IPS-18a (cell line): ENCODE results near the gene ACTR1B.

Source experiments
- H3K27ac ChIP-seq: one replicate; pipeline ENCODE4 v1.5.1; 2013; ENCODE audit warnings: low read length
- H3K27me3 ChIP-seq: one replicate; pipeline ENCODE4 v1.6.1; 2013; ENCODE audit warnings: mild to moderate bottlenecking, low read length; ENCODE audit not compliant: control insufficient read depth, insufficient read depth
- H3K36me3 ChIP-seq: one replicate; pipeline ENCODE4 v1.6.1; 2013; ENCODE audit warnings: low read depth, low read length; ENCODE audit not compliant: control insufficient read depth
- H3K4me1 ChIP-seq: one replicate; pipeline ENCODE4 v1.6.1; 2013; ENCODE audit warnings: low read depth, low read length; ENCODE audit not compliant: control insufficient read depth
- H3K4me3 ChIP-seq: one replicate; pipeline ENCODE4 v1.5.1; 2013; ENCODE audit warnings: low read length
- H3K9ac ChIP-seq: one replicate; pipeline ENCODE4 v1.6.1; 2013; ENCODE audit warnings: mild to moderate bottlenecking, low read length, moderate library complexity
- H3K9me3 ChIP-seq: one replicate; pipeline ENCODE4 v1.6.1; 2013; ENCODE audit warnings: low read depth, low read length; ENCODE audit not compliant: control insufficient read depth

ACTR1B gene

GRCh38 chr2:97702731-97703470, 39.1 kb upstream of the ACTR1B start:
- no peak overlapping the region for H3K4me3 ChIP-seq
- H3K4me1 ChIP-seq = peaks cover 3% of the 10 kb centered on the region
- H3K9ac ChIP-seq = no peak overlapping the region
- H3K9me3 ChIP-seq = no peaks in the 10 kb centered on the region
- H3K27me3 ChIP-seq = peaks cover 4% of the 10 kb centered on the region
- no peaks in the 10 kb centered on the region for H3K36me3 ChIP-seq
- H3K27ac ChIP-seq = no peak overlapping the region

- peaks cover 3% of the 10 kb centered on the region for H3K4me1 ChIP-seq
- H3K27ac ChIP-seq = no peak overlapping the region
- no peaks in the 10 kb centered on the region for H3K9me3 ChIP-seq
- H3K4me3 ChIP-seq = no peak overlapping the region
- H3K27me3 ChIP-seq = peaks cover 4% of the 10 kb centered on the region
- H3K9ac ChIP-seq = no peak overlapping the region
- no peaks in the 10 kb centered on the region for H3K36me3 ChIP-seq
Measured at GRCh38 chr2:97701851-97702465, 38.1 kb upstream of the ACTR1B start.

- Histone ChIP-seq H3K27me3 (peaks cover 4% of the 10 kb centered on the region), H3K36me3 (no peaks in the 10 kb centered on the region), H3K4me3 (no peak overlapping the region), H3K9me3 (no peaks in the 10 kb centered on the region), H3K9ac (no peak overlapping the region), H3K27ac (no peak overlapping the region), H3K4me1 (peaks cover 3% of the 10 kb centered on the region)
Measured at GRCh38 chr2:97701186-97701585, 37.3 kb upstream of the ACTR1B start.

DNA sequence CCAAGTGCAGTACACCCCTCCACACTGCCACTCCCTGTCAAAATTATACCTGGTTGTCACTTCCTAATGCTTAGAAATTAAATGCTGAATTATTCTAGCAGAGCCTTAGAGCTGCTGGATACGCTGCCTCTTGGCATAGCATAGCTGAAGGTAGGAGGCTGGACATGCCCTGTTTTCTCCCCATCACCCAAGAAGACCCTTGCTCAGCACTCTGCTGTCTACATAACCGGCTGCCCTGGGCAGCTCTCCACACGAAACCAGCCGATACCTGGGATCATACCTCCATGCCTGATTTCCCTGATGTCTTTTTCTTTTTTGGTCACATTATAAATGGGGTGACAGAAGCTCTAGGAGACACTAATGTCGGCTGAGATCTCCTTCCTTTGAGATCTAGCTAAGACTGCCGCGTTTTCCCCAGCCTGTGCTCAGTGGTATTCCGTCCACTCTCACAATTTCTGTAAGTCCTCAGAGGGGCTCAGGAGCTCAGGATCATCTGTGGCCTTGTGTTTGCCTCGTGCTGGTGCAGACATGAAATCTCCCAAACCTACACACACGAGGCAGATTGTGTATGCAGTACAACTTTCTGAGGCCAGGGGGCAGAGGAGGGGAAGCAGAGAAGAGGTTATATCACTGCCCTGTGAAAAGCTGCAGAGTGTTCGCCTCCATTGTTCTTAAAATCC, 36.1 kb upstream of the ACTR1B start:
- H3K36me3 ChIP-seq = no peaks in the 10 kb centered on the region
- H3K9ac ChIP-seq = no peak overlapping the region
- peaks cover 3% of the 10 kb centered on the region for H3K4me1 ChIP-seq
- no peak overlapping the region for H3K27ac ChIP-seq
- H3K27me3 ChIP-seq = peaks cover 4% of the 10 kb centered on the region
- no peak overlapping the region for H3K4me3 ChIP-seq
- H3K9me3 ChIP-seq = no peaks in the 10 kb centered on the region

- no peak overlapping the region for H3K27ac ChIP-seq
- peaks cover 4% of the 10 kb centered on the region for H3K27me3 ChIP-seq
- no peak overlapping the region for H3K9ac ChIP-seq
- peaks cover 3% of the 10 kb centered on the region for H3K4me1 ChIP-seq
- no peaks in the 10 kb centered on the region for H3K9me3 ChIP-seq
- H3K36me3 ChIP-seq = no peaks in the 10 kb centered on the region
- no peak overlapping the region for H3K4me3 ChIP-seq
Measured at GRCh38 chr2:97698530-97698929, 34.7 kb upstream of the ACTR1B start.

GRCh38 chr2:97697252-97698235, 33.7 kb upstream of the ACTR1B start:
- H3K9ac ChIP-seq = no peak overlapping the region

GRCh38 chr2:97695744-97696143, 31.9 kb upstream of the ACTR1B start:
- H3K9me3 ChIP-seq = no peaks in the 10 kb centered on the region
- no peak overlapping the region for H3K27ac ChIP-seq
- peaks cover 4% of the 10 kb centered on the region for H3K27me3 ChIP-seq
- H3K4me3 ChIP-seq = no peak overlapping the region
- no peak overlapping the region for H3K9ac ChIP-seq
- H3K36me3 ChIP-seq = no peaks in the 10 kb centered on the region
- peaks cover 7% of the 10 kb centered on the region for H3K4me1 ChIP-seq

More at GRCh38 chr2:97697252-97698235, 33.7 kb upstream of the ACTR1B start:
- Histone ChIP-seq H3K4me3 (no peak overlapping the region), H3K9me3 (no peaks in the 10 kb centered on the region), H3K36me3 (no peaks in the 10 kb centered on the region), H3K4me1 (peaks cover 3% of the 10 kb centered on the region), H3K27ac (no peak overlapping the region), H3K27me3 (peaks cover 4% of the 10 kb centered on the region)

- Histone ChIP-seq H3K27ac (no peak overlapping the region), H3K27me3 (no peaks in the 10 kb centered on the region), H3K9me3 (no peaks in the 10 kb centered on the region), H3K9ac (no peak overlapping the region), H3K4me3 (no peak overlapping the region), H3K4me1 (peaks cover 4% of the 10 kb centered on the region), H3K36me3 (no peaks in the 10 kb centered on the region)
Measured at GRCh38 chr2:97693476-97693875, 29.6 kb upstream of the ACTR1B start.

DNA sequence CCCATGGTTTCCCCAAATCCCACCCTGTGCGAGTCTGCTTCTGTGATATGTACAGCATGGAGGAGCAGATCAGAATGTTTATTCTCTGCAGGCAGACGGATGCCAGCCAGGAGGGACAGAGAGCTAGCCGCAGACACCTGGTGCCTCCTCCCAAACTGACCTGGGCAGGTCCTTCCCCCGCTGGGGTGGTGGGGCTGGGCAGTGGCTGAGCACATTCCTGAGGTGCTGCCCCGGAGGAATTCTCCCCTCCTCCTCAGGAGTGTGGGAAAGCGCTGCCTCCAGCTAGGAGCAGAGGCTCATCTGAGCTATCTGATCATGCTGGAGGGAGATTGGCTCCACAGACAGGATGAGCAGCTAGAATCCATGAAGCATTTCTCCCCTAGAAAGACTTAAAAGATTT, 27.3 kb upstream of the ACTR1B start:
- H3K4me1 ChIP-seq = peaks cover 4% of the 10 kb centered on the region
- no peaks in the 10 kb centered on the region for H3K27me3 ChIP-seq
- H3K27ac ChIP-seq = no peak overlapping the region
- H3K36me3 ChIP-seq = no peaks in the 10 kb centered on the region
- H3K9me3 ChIP-seq = no peaks in the 10 kb centered on the region
- no peak overlapping the region for H3K9ac ChIP-seq
- H3K4me3 ChIP-seq = no peak overlapping the region

DNA sequence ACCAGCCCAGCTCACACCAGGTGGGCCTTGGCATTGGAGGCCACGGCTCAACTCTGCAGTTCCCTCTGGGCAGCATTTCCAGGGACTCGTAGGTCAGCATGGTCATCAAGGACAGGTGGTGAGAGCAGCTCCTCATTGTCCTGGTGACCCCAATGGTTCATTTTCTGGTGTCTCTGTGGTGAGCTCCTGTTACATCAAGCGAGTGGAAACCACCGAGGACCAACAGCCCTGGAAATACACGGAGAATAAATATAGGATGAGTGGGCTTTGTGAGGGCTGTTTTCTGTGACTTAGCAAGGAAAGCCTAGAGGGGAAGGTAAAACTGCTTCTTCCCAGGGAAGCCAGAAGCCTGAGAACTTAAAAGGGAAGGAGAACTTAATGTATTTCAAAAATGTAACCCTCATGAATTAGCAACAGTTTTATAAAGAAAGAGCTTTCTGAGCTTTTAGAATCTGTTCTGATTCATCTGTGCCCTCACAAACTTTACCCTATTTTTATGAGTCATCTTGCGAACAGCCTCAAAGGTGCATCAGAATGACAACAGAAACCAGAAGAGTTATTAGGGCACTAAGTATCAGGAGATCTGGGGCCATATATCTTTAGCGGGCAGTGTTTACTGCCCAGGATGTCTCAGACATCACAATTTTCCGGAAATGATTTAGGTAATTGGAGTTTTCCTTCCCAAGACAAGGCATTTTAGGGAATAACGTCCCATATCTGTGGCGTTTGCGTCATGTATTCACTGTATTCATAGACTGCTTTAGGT, 24.4 kb upstream of the ACTR1B start:
- H3K27me3 ChIP-seq = no peaks in the 10 kb centered on the region
- H3K27ac ChIP-seq = no peak overlapping the region
- H3K9me3 ChIP-seq = no peaks in the 10 kb centered on the region
- H3K9ac ChIP-seq = no peak overlapping the region
- H3K4me3 ChIP-seq = no peak overlapping the region
- no peaks in the 10 kb centered on the region for H3K36me3 ChIP-seq
- H3K4me1 ChIP-seq = peaks cover 4% of the 10 kb centered on the region
